ENCODE data around the gene ZNF518B. TPM values are rescaled to one million over a fixed set of nuclear protein-coding genes. Genes with fewer than 3 reads are reported as not detected.

ZNF518B gene
- total RNA-seq, 1 experiment from 2014 or later: 38.7 TPM

DNA sequence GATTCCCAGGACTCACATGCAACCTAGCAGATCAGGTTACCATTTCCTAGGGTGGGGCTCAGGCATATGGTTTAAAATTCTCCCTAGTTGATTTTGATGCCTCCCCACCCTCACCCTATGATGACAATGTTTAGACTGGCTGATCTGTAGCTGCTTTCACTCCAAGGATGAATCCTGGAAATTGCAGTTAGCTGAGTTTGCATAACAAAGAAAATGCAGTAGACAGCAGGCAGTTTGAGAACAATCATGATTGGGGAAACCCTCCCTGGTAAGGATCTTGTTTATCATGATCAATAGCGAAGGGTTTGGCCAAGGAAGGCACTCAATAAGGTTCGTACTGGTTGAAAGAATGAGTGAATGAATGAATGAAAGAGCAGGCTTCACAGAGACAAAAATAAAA lies 2.1 kb downstream of the ZNF518B start:
- no peak overlapping the region for H3K4me2 ChIP-seq (ENCODE audit: low read length)
- ChIA-PET POLR2A (no interaction called here), CTCF (no interaction called here), RAD21 (ENCODE audit: low non-redundant PET in 1 of 2, low total read pairs in 2 of 2, uncharacterized antibody in 2 of 2, unreplicated experiment in 2 of 2) (no interaction called here)
- H3K79me2 ChIP-seq (ENCODE audit: insufficient read depth, low read length): peaks cover 46% of the 10 kb centered on the region
- no peak overlapping the region for H3K27ac ChIP-seq (ENCODE audit: low read depth, low read length)
- no peak for TF ChIP-seq EZH2 (IDR thresholded peaks at IDR 0.05)
- no peak for TF ChIP-seq SIN3A (IDR thresholded peaks at IDR 0.05; ENCODE audit: low read depth)
- no peak for TF ChIP-seq CBX3 (IDR thresholded peaks at IDR 0.05; ENCODE audit: low read depth)
- TF ChIP-seq, protein P1, sequence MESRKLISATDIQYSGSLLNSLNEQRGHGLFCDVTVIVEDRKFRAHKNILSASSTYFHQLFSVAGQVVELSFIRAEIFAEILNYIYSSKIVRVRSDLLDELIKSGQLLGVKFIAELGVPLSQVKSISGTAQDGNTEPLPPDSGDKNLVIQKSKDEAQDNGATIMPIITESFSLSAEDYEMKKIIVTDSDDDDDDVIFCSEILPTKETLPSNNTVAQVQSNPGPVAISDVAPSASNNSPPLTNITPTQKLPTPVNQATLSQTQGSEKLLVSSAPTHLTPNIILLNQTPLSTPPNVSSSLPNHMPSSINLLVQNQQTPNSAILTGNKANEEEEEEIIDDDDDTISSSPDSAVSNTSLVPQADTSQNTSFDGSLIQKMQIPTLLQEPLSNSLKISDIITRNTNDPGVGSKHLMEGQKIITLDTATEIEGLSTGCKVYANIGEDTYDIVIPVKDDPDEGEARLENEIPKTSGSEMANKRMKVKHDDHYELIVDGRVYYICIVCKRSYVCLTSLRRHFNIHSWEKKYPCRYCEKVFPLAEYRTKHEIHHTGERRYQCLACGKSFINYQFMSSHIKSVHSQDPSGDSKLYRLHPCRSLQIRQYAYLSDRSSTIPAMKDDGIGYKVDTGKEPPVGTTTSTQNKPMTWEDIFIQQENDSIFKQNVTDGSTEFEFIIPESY (IDR thresholded peaks at IDR 0.05; ENCODE audit: extremely low read depth, insufficient replicate concordance, low read length): no peak
- TF ChIP-seq EZH2phosphoT487 (IDR thresholded peaks at IDR 0.05; ENCODE audit: borderline replicate concordance): no peak
- peaks cover 3% of the 10 kb centered on the region; the same call in 1 of the 2 replicates for H4K20me1 ChIP-seq (ENCODE audit: insufficient read depth)
- no peak overlapping the region for H3K9ac ChIP-seq (ENCODE audit: low read length)
- no peak for DNase-seq (ENCODE audit: low read depth, low spot score)
- no peak overlapping the region for H3K4me3 ChIP-seq (replicated peaks in 1 of 2; ENCODE audit: low read depth in 1 of 2, low read length in 2 of 2)
- H3K36me3 ChIP-seq (ENCODE audit: control insufficient read depth in 1 of 2, insufficient read depth in 2 of 2, low read length in 2 of 2): peaks cover 29 to 31% of the 10 kb centered on the region in 2 experiments; a peak in 3 of 4 replicates
- no TSS peak for BruUV-seq (replicated peaks)
- peaks cover 5 to 25% of the 10 kb centered on the region in 2 experiments; a peak in 3 of 4 replicates for H3K4me1 ChIP-seq (ENCODE audit: control insufficient read depth in 1 of 2, insufficient read depth in 2 of 2, low read length in 2 of 2)
- H3K27me3 ChIP-seq (ENCODE audit: insufficient read depth, low read length): no peaks in the 10 kb centered on the region
- intact Hi-C loops (cut with micrococcal nuclease): no loop called here
- ATAC-seq: no peak
- H2AFZ ChIP-seq (ENCODE audit: low read depth, low read length, poor library complexity, severe bottlenecking): no peak overlapping the region
- H3K9me3 ChIP-seq (ENCODE audit: control insufficient read depth in 1 of 2, insufficient read depth in 1 of 2, low read depth in 1 of 2, low read length in 2 of 2): no peaks in the 10 kb centered on the region
- no peaks in the 10 kb centered on the region for H3K9me2 ChIP-seq (ENCODE audit: insufficient read depth)

DNA sequence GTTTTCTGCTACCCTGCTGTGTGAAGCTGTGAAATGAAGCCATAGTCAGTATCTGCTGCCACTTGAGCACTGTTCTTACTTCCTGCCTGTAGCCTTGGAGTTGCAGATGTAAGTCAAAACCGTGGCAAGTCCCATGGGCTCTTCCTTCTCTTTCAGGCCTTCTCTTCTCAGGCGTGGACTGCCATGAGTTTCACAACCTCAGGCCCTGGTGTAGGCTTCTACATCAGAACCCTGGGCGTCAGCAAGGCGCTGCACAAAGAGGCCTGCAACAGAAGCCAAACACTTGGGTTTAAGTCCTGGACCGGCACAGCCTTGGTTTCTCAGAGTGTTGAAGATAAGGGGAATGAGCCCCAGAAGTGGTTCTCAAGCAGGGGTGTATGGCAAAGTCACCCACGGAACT lies 2.5 kb downstream of the ZNF518B start:
- BruUV-seq (replicated peaks): no TSS peak
- DNase-seq (ENCODE audit: low read depth, low spot score): no peak
- Histone ChIP-seq H3K9ac (ENCODE audit: low read length) (no peak overlapping the region), H3K4me1 (ENCODE audit: control insufficient read depth in 1 of 2, insufficient read depth in 2 of 2, low read length in 2 of 2) (peaks cover 5 to 25% of the 10 kb centered on the region in 2 experiments; a peak in 3 of 4 replicates), H4K20me1 (ENCODE audit: insufficient read depth) (peaks cover 3% of the 10 kb centered on the region; the same call in 1 of the 2 replicates), H3K4me2 (ENCODE audit: low read length) (no peak overlapping the region), H3K9me3 (ENCODE audit: control insufficient read depth in 1 of 2, insufficient read depth in 1 of 2, low read depth in 1 of 2, low read length in 2 of 2) (no peaks in the 10 kb centered on the region), H2AFZ (ENCODE audit: low read depth, low read length, poor library complexity, severe bottlenecking) (no peak overlapping the region), H3K9me2 (ENCODE audit: insufficient read depth) (no peaks in the 10 kb centered on the region), H3K27me3 (ENCODE audit: insufficient read depth, low read length) (no peaks in the 10 kb centered on the region), H3K36me3 (ENCODE audit: control insufficient read depth in 1 of 2, insufficient read depth in 2 of 2, low read length in 2 of 2) (peaks cover 29 to 35% of the 10 kb centered on the region in 2 experiments; a peak in 3 of 4 replicates), H3K4me3 (replicated peaks in 1 of 2; ENCODE audit: low read depth in 1 of 2, low read length in 2 of 2) (no peak overlapping the region), H3K79me2 (ENCODE audit: insufficient read depth, low read length) (peaks cover 46% of the 10 kb centered on the region), H3K27ac (ENCODE audit: low read depth, low read length) (no peak overlapping the region)
- ChIA-PET RAD21 (ENCODE audit: low non-redundant PET in 1 of 2, low total read pairs in 2 of 2, uncharacterized antibody in 2 of 2, unreplicated experiment in 2 of 2) (no interaction called here), POLR2A (no interaction called here), CTCF (no interaction called here)
- intact Hi-C loops (cut with micrococcal nuclease): no loop called here
- ATAC-seq: no peak
- TF ChIP-seq ELF1 (IDR thresholded peaks at IDR 0.05; ENCODE audit: borderline replicate concordance, low read depth) (no peak), EGR1 (IDR thresholded peaks at IDR 0.05; ENCODE audit: low read depth) (no peak)
